GM21529 (cell line): Measurements from ENCODE around the gene LRRC59.
"Not testable (repeated sequence)": the region's sequence is repeated elsewhere in the genome, so short reads cannot be mapped to it uniquely, and the experiment has no call there.

Source experiments
- ATAC-seq: cut with Tn5 transposase; IDR thresholded peaks from one replicate; pipeline ENCODE4 v1.9.1; 2021; ENCODE audit not compliant: unreplicated experiment

LRRC59 gene

GRCh38 chr17:50424996-50425681 lies 27.8 kb upstream of the LRRC59 start:
- ATAC-seq: no peak

- ATAC-seq: no peak
Observed at GRCh38 chr17:50424246-50424995, 27.1 kb upstream of the LRRC59 start.

- no peak for ATAC-seq
Observed at GRCh38 chr17:50423553-50424159, 26.3 kb upstream of the LRRC59 start.

GRCh38 chr17:50422738-50423137 lies 25.4 kb upstream of the LRRC59 start:
- ATAC-seq: no peak

- no peak for ATAC-seq
Observed at GRCh38 chr17:50421308-50422051, 24.2 kb upstream of the LRRC59 start.

- no peak for ATAC-seq
Observed at GRCh38 chr17:50420419-50421112, 23.2 kb upstream of the LRRC59 start.

- not testable (repeated sequence) for ATAC-seq
Observed at GRCh38 chr17:50419577-50419976, 22.3 kb upstream of the LRRC59 start.

- ATAC-seq: no peak
Observed at GRCh38 chr17:50414808-50415207, 17.5 kb upstream of the LRRC59 start.

- ATAC-seq: no peak
Observed at GRCh38 chr17:50412188-50412732, 14.9 kb upstream of the LRRC59 start.

- ATAC-seq: no peak
Observed at GRCh38 chr17:50407921-50408320, 10.6 kb upstream of the LRRC59 start.

GRCh38 chr17:50406578-50406977 lies 9.3 kb upstream of the LRRC59 start:
- ATAC-seq: no peak

GRCh38 chr17:50405351-50405750 lies 8.0 kb upstream of the LRRC59 start:
- ATAC-seq: not testable (repeated sequence)

- not testable (repeated sequence) for ATAC-seq
Observed at GRCh38 chr17:50399591-50399990, 2.3 kb upstream of the LRRC59 start.

- not testable (repeated sequence) for ATAC-seq
Observed at GRCh38 chr17:50398672-50399071, 1.3 kb upstream of the LRRC59 start.

- ATAC-seq: no peak
Observed at GRCh38 chr17:50397919-50398285, 579 bp upstream of the LRRC59 start.

- ATAC-seq: no peak
Observed at GRCh38 chr17:50396261-50397110, 837 bp downstream of the LRRC59 start.

- ATAC-seq: no peak
Observed at GRCh38 chr17:50394711-50395110, 2.6 kb downstream of the LRRC59 start.

- ATAC-seq: no peak
Observed at GRCh38 chr17:50393700-50394099, 3.6 kb downstream of the LRRC59 start.

- ATAC-seq: no peak
Observed at GRCh38 chr17:50392621-50393020, 4.7 kb downstream of the LRRC59 start.

GRCh38 chr17:50389534-50389933 lies 7.8 kb downstream of the LRRC59 start:
- ATAC-seq: no peak
